NB4 (cell line): Measurements from ENCODE around the gene NEMF.

Source experiments
- DNase-seq: peaks from one replicate; pipeline ENCODE4 v3.0.0; 2010; ENCODE audit warnings: low read depth
- H3K4me3 ChIP-seq: one replicate; pipeline ENCODE4 v1.5.1; 2011; ENCODE audit warnings: mild to moderate bottlenecking, low read depth, low read length, moderate library complexity
- MAX ChIP-seq: IDR thresholded peaks from 2 replicates; pipeline ENCODE4 v1.6.1; 2011; ENCODE audit warnings: low read depth, low read length
- MYC ChIP-seq: IDR thresholded peaks from 2 replicates; pipeline ENCODE4 v1.6.1; 2011; ENCODE audit warnings: low read depth, low read length
- POLR2A ChIP-seq: IDR thresholded peaks from 2 replicates; pipeline ENCODE4 v1.6.1; 2011; ENCODE audit warnings: mild to moderate bottlenecking; ENCODE audit not compliant: insufficient read length; ENCODE audit errors: extremely low read depth
- TF ChIP-seq, protein P1 (sequence below): IDR thresholded peaks from one replicate; pipeline ENCODE4 v1.5.1; 2012; ENCODE audit warnings: low read depth, low read length

NEMF gene

GRCh38 chr14:49858383-49858782 is 5.8 kb upstream of the NEMF start:
- H3K4me3 ChIP-seq = no peak overlapping the region
- DNase-seq = peak; percentile 50
- no peak for TF ChIP-seq MYC
- TF ChIP-seq POLR2A = no peak
- TF ChIP-seq MAX = no peak
- TF ChIP-seq, protein P1, sequence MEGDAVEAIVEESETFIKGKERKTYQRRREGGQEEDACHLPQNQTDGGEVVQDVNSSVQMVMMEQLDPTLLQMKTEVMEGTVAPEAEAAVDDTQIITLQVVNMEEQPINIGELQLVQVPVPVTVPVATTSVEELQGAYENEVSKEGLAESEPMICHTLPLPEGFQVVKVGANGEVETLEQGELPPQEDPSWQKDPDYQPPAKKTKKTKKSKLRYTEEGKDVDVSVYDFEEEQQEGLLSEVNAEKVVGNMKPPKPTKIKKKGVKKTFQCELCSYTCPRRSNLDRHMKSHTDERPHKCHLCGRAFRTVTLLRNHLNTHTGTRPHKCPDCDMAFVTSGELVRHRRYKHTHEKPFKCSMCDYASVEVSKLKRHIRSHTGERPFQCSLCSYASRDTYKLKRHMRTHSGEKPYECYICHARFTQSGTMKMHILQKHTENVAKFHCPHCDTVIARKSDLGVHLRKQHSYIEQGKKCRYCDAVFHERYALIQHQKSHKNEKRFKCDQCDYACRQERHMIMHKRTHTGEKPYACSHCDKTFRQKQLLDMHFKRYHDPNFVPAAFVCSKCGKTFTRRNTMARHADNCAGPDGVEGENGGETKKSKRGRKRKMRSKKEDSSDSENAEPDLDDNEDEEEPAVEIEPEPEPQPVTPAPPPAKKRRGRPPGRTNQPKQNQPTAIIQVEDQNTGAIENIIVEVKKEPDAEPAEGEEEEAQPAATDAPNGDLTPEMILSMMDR = no peak

DNA sequence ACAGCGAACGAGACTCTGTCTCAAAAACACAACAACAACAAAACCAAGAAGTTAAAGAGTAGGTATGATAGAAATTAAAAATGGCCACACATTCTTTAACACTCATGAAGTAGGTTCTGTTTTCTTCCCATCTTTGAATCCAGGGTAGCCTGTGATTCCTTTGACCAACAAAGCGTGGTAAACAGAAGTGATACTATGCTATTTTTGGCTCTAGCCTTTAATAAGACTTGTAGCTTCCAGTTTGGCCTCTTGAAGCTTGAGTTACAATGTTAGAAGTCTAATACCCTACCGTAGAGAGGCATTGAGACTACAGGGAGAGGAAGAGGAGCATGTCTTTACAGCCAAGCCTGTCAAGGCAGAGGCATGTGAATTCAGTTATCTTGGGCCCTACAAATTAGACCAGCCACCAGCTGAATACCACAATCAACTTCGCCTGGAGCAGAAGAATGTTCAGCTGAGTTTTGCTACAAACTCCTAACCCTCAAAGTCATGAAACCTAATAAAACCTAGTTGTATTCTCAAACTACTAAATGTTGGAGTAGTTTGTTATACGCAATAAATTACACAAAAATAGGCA is 4.9 kb upstream of the NEMF start:
- no peak overlapping the region for H3K4me3 ChIP-seq
- no peak for DNase-seq
- TF ChIP-seq, protein P1 = no peak
- no peak for TF ChIP-seq MYC
- no peak for TF ChIP-seq POLR2A
- TF ChIP-seq MAX = no peak

DNA sequence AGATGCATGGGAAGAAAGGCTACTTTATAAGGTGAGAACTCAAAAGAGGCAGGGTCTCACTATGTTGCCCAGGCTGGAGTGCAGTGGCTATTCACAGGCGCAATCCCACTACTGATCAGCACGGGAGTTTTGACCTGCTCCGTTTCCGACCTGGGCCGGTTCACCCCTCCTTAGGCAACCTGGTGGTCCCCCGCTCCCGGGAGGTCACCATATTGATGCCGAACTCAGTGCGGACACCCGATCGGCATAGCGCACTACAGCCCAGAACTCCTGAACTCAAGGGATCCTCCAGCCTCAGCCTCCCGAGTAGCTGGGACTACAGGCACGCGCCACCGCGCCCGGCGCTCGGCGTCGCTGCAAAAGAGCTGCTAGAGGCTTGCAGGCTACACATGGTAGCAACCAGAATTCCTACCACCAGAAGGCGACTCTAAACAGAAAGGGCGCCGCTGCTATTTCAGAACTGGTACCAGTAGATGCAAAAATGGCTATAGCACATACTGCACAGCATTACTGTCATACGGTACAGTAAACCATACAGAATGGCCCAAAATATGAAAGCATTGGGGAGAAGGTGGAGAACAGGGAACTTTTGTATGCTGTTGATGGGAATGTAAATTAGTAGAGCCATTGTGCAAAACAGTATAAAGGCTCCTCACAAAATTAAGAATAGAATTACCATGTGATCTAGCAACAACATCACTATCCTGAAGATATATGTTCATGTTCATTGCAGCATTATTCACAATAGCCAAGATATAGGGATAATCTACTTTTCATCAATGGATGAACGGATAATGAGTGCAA is 1.2 kb upstream of the NEMF start:
- H3K4me3 ChIP-seq = peak overlapping the region; percentile 73
- peak; percentile 82 for DNase-seq
- TF ChIP-seq MYC = no peak
- TF ChIP-seq, protein P1 = peak; percentile 60

GRCh38 chr14:49853158-49853477 is 530 bp upstream of the NEMF start:
- TF ChIP-seq MAX = peak; percentile 34; the same call in 1 of the 2 replicates
- no peak for TF ChIP-seq MYC
- no peak for DNase-seq
- peak overlapping the region; percentile 73 for H3K4me3 ChIP-seq

- peak; percentile 26 for DNase-seq
- peak overlapping the region; percentile 73 for H3K4me3 ChIP-seq
- TF ChIP-seq MAX = no peak
- TF ChIP-seq, protein P1 = no peak
- no peak for TF ChIP-seq MYC
- no peak for TF ChIP-seq POLR2A
Observed at GRCh38 chr14:49851813-49852212, 775 bp downstream of the NEMF start.

- no peak overlapping the region for H3K4me3 ChIP-seq
- no peak for TF ChIP-seq MAX
- no peak for DNase-seq
Observed at GRCh38 chr14:49849213-49849847, 3.3 kb downstream of the NEMF start.
